Right atrium auricular region (tissue), 2 donors: ENCODE data around the gene CCDC149. TPM values are rescaled to one million over a fixed set of nuclear protein-coding genes. Genes with fewer than 3 reads are reported as not detected.

Experiments used
- DNase-seq: peaks from one replicate; pipeline ENCODE4 v3.0.0-alpha.2; 2019; ENCODE audit warnings: low spot score
- H3K27ac ChIP-seq, 2 donors: fragments of 200-600 bp; sonication (generic); 1 replicate in 1 of 2; 2 replicates in 1 of 2; pipeline ENCODE4 v1.5.1; 2016 to 2019
- H3K27me3 ChIP-seq, 2 donors: fragments of 200-600 bp; sonication (generic); one replicate each; pipeline versions ENCODE4 v1.5.1 to v1.6.0; 2017 to 2019
- H3K36me3 ChIP-seq: fragments of 200-600 bp; sonication (generic); one replicate; pipeline ENCODE4 v1.5.1; 2016
- H3K4me1 ChIP-seq, 2 donors: fragments of 200-600 bp; sonication (generic); one replicate each; pipeline versions ENCODE4 v1.5.1 to v1.6.0; 2017 to 2019
- H3K4me3 ChIP-seq, 2 donors: fragments of 200-600 bp; sonication (generic); 1 replicate in 1 of 2; 2 replicates in 1 of 2; pipeline ENCODE4 v1.5.1; 2017 to 2019; ENCODE audit warnings: mild to moderate bottlenecking in 1 of 2, moderate library complexity in 1 of 2
- H3K9me3 ChIP-seq, 2 donors: fragments of 200-600 bp; sonication (generic); one replicate each; pipeline ENCODE4 v1.5.1; 2019
- CTCF ChIP-seq, 2 donors: fragments of 200-600 bp; sonication (generic); IDR thresholded peaks; one replicate each; pipeline ENCODE4 v1.5.1; 2019; ENCODE audit warnings: antibody characterized with exemption in 2 of 2
- total RNA-seq, 2 donors: library from RNA; depleted of rRNA; stranded (reverse); fragments of >200 nt; gene quantifications; one replicate each; pipeline ENCODE4 v1.1.0, GENCODE V29; 2016

The CCDC149 gene
- total RNA-seq, 2 donors from 2014 or later = 6.7 to 7.0 TPM

GRCh38 chr4:24781999-24782745, 130.7 kb downstream of the CCDC149 start:
- peaks cover 0 to 12% of the 10 kb centered on the region in 2 donors for H3K4me1 ChIP-seq
- H3K4me3 ChIP-seq = no peak overlapping the region
- H3K36me3 ChIP-seq = no peaks in the 10 kb centered on the region

GRCh38 chr4:24780936-24781495, 131.8 kb downstream of the CCDC149 start:
- Histone ChIP-seq H3K4me1 (peaks cover 0 to 12% of the 10 kb centered on the region in 2 donors), H3K36me3 (no peaks in the 10 kb centered on the region), H3K27me3 (no peaks in the 10 kb centered on the region), H3K9me3 (no peaks in the 10 kb centered on the region), H3K27ac (no peak overlapping the region), H3K4me3 (no peak overlapping the region)
- TF ChIP-seq CTCF (IDR thresholded peaks at IDR 0.05) = no peak
- no peak for DNase-seq

More at GRCh38 chr4:24781999-24782745, 130.7 kb downstream of the CCDC149 start:
- no peak for TF ChIP-seq CTCF (IDR thresholded peaks at IDR 0.05)
- H3K9me3 ChIP-seq = no peaks in the 10 kb centered on the region
- H3K27me3 ChIP-seq = no peaks in the 10 kb centered on the region
- DNase-seq = no peak
- peak overlapping the region in 1 of 2 donors; percentile 67 for H3K27ac ChIP-seq

- Histone ChIP-seq H3K27me3 (no peaks in the 10 kb centered on the region), H3K36me3 (no peaks in the 10 kb centered on the region), H3K4me1 (peaks cover 0 to 12% of the 10 kb centered on the region in 2 donors), H3K4me3 (no peak overlapping the region), H3K27ac (peak overlapping the region in 1 of 2 donors; percentile 29), H3K9me3 (no peaks in the 10 kb centered on the region)
- DNase-seq = peak; percentile 75
- no peak for TF ChIP-seq CTCF (IDR thresholded peaks at IDR 0.05)
These were observed 134.2 kb downstream of the CCDC149 start for GRCh38 chr4:24778464-24779225.

GRCh38 chr4:24777536-24778463, 135.0 kb downstream of the CCDC149 start:
- H3K4me3 ChIP-seq = no peak overlapping the region
- no peaks in the 10 kb centered on the region for H3K9me3 ChIP-seq
- no peaks in the 10 kb centered on the region for H3K27me3 ChIP-seq
- no peaks in the 10 kb centered on the region for H3K36me3 ChIP-seq
- TF ChIP-seq CTCF (IDR thresholded peaks at IDR 0.05) = no peak
- H3K4me1 ChIP-seq = peaks cover 0 to 12% of the 10 kb centered on the region in 2 donors
- no peak for DNase-seq
- H3K27ac ChIP-seq = peak overlapping the region in 1 of 2 donors; percentile 11

GRCh38 chr4:24775750-24776149, 137.1 kb downstream of the CCDC149 start:
- Histone ChIP-seq H3K36me3 (no peaks in the 10 kb centered on the region), H3K9me3 (no peaks in the 10 kb centered on the region), H3K27me3 (no peaks in the 10 kb centered on the region), H3K4me3 (no peak overlapping the region), H3K27ac (no peak overlapping the region), H3K4me1 (peaks cover 0 to 5% of the 10 kb centered on the region in 2 donors)
- TF ChIP-seq CTCF (IDR thresholded peaks at IDR 0.05) = no peak
- no peak for DNase-seq
